GM19455 (cell line): Measurements from ENCODE around the gene TMEM69.
"Not testable (repeated sequence)": the region's sequence is repeated elsewhere in the genome, so short reads cannot be mapped to it uniquely, and the experiment has no call there.

Source experiments
- ATAC-seq: cut with Tn5 transposase; IDR thresholded peaks from one replicate; pipeline ENCODE4 v1.9.1; 2021; ENCODE audit not compliant: unreplicated experiment

Gene TMEM69

DNA sequence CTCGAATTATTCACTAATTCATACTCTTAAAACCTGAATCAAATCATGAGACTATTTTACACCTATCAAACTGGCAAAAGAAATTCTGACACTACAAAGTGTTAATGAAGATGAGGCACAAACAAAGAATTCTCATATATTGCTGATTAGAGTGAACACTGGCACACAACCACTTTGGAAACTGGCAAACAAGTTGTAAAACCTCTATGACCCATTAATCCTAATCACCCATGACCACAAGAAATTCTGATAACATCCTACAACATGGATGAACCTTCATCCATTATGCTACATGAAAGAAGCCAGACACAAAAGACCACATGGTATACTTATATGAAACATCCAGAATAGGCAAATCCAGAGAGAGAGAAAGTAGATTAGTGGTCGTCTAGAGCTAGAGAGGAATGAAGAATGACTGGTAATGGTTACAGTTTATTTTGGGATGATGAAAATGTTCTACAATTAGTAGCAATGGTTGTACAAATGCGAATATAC lies 10.2 kb upstream of the TMEM69 start:
- ATAC-seq, result no peak

DNA sequence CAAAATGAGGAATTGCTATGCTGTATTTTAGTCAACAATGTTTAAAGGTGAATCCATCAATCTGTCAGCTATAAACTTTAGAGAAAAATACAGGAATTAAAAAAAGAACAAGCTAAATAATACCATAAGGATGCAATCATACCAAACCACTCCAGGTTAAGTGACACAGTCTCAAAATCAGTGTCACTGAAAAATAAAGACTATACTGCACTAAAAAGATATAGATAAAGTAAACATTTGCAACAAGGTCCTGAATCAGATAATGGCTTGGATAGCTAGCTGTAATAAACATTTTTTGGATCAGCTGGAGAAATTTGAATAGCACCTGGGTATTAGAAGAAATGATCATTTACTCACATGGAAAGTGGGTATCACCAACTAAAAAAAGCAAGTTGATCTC lies 9.5 kb upstream of the TMEM69 start:
- ATAC-seq, result no peak

- no peak for ATAC-seq
These were observed 8.9 kb upstream of the TMEM69 start for GRCh38 chr1:45679123-45679522.

DNA sequence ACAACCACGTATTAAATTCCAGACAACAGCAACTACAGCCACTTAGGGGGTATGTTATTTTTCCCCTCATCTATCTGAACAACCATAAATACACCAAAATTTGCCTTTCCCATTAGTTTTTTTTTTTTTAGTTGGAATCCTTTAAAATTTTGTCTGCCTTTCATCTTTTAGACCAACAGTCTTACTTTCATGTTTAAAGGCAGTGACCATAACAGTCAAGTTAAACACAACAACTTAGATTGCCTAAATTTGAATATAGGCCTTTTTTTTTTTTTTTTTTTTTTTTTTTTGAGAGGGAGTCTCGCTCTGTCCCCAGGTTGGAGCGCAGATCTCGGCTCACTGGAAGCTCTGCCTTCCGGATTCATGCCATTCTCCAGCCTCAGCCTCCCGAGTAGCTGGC lies 5.0 kb upstream of the TMEM69 start:
- no peak for ATAC-seq

GRCh38 chr1:45684402-45684801 lies 3.6 kb upstream of the TMEM69 start:
- no peak for ATAC-seq

- no peak for ATAC-seq
These were observed 2.5 kb upstream of the TMEM69 start for GRCh38 chr1:45685308-45686014.

GRCh38 chr1:45686015-45686287 lies 2.0 kb upstream of the TMEM69 start:
- ATAC-seq, result peak; percentile 10

- peak; percentile 54 for ATAC-seq
These were observed 1.5 kb upstream of the TMEM69 start, which contains the start of gene GPBP1L1 for GRCh38 chr1:45686288-45687013. GPBP1L1 (minus strand) TSS chr1:45686533; CDS start chr1:45659087, 27,446 bp downstream.

DNA sequence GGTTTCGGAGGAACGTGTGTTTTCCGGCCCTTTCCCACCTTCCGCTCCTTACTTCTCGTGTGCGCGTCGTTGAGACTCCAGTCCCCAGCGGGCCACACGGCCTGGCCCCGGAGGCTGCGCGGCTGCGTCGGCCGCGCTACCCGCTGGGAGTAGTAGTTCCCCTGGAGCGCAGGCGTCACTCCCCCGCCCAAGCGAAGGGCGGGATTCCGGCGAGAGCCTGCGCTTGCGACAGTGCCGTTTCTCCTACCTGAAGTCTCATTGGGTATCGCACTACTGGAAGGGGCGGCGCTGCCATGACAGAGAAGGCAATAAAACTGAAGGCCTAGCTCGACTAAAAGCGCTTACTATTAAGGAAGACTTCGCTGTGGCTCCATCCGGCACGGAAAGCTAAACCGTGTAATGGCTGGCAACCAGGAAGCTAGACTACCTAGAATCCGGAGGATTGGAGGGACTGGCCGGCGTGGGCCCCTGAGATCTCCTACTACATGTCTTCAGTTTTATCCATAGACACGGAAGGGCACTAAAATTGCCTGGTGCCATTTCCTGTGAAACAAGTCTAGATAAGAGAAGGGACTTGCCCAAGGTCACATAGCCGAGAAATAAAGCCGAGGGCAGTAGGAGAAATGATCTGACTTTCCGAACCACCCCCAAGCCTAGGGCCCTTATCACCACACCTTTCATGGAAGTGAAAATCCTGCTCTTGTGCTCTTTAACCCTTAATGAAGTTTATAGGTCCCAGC lies 797 bp upstream of the TMEM69 start:
- ATAC-seq, result peak; percentile 80

DNA sequence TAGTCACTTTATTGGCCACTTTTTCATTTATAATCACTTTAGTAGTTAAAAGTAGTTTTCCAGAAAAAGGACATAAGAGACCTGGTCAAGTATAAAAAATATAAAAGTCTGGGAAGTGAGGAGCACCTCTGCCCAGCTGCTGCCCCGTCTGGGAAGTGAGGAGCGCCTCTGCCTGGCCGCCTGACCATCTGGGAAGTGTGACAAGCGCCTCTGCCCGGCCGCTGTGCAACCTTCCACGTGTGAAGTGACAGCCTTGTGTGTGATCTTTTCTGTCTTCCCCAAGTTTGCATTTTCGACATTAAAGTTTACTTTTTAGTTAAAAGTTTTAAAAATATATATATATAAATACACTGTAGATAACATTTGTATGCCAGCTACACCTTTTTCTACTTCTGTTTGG lies 5.8 kb downstream of the TMEM69 start:
- ATAC-seq, result not testable (repeated sequence)

DNA sequence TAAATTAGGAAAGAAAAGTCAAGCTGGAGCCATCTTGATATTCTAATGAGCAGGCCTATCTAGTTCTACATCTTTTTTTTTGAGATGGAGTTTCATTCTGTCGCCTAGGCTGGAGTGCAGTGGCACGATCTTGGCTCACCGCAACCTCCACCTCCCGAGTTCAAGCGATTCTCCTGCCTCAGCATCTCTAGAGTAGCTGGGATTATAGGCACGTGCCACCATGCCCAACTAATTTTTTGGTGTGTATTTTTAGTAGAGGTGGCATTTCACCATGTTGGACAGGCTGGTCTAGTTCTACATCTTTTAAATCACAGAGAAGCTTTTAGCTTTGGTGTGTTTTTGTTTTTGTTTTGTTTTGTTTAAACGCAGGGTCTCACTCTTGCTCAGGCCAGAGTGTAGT lies 6.8 kb downstream of the TMEM69 start:
- no peak for ATAC-seq

- no peak for ATAC-seq
These were observed 16.7 kb downstream of the TMEM69 start for GRCh38 chr1:45704637-45705036.

- no peak for ATAC-seq
These were observed 25.7 kb downstream of the TMEM69 start for GRCh38 chr1:45713711-45714110.

- ATAC-seq, result no peak
These were observed 28.7 kb downstream of the TMEM69 start for GRCh38 chr1:45716700-45717099.

DNA sequence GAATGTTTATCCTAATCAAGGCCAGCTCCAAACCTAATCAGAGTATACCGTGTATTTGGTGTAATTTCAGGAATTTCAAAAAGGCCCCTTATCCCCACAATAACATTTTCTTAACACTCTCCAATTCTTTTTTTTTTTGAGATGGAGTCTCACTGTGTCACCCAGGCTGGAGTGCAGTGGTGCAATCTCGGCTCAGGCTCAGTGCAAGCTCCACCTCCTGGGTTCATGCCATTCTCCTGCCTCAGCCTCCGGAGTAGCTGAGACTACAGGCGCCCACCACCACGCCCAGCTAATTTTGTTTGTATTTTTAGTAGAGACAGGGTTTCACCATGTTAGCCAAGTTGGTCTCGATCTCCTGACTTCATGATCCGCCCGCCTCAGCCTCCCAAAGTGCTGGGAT lies 29.4 kb downstream of the TMEM69 start:
- ATAC-seq, result not testable (repeated sequence)

GRCh38 chr1:45718289-45718688 lies 30.3 kb downstream of the TMEM69 start:
- ATAC-seq, result no peak

GRCh38 chr1:45721207-45721606 lies 33.2 kb downstream of the TMEM69 start:
- no peak for ATAC-seq

DNA sequence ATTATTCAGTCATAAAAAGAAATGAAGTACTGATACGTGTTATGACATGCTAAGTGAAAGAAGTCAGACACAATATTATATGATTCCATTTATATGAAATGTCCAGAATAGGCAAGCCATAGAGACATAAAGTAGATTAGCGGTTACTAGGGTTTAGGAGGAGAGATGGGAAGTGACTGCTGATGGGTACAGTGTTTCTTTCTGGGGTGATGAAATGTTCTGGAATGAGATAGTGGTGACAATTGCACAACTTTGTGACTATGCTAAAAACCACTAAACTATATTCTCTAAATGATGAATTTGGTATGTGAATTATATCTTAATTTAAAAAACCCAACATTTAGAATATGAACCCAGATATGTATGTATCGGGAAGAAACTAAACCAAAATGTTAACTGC lies 34.8 kb downstream of the TMEM69 start:
- ATAC-seq, result no peak

DNA sequence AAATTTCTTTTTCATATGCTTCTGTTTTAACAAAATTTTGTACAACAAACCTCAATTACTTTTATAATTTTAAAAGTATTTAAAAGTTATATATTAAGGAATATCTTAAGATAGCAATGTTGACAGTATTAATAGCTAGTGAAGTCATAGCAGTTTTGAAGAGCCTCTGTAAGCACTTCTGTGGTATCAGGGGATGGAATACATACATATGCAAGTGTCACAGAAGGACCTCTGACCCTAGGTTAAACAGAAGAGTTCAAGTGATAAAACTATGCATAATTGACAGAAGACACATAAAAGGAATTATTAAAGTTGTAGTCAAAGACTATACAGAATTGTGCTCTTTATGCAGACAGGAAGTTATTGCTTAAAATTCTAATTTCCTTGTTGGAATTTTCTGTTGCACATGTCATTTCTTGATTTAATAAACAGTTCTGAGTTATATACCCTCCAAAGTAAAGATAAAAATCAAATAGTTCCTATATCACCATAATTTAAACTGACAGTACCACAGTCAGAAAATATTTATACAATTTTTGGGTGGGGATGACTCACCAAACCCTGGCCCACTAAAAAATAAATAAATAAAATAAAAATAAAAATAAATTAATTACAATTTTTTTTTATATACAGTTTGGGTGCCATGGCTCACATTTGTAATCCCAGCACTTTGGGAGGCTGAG lies 35.4 kb downstream of the TMEM69 start:
- ATAC-seq, result no peak

DNA sequence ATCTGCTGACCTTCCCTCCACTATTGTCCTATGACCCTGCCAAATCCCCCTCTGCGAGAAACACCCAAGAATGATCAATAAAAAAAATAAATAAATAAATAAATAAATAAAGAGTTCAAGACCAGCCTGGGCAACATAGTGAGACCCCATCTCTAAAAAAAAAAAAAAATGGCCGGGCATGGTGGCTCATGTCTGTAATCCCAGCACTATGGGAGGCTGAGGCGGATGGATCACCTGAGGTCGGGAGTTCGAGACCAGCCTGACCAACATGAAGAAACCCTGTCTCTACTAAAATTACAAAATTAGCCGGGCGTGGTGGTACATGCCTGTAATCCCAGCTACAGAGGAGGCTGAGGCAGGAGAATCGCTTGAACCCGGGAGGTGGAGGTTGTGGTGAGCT lies 38.0 kb downstream of the TMEM69 start:
- ATAC-seq, result not testable (repeated sequence)

GRCh38 chr1:45730075-45730779 lies 42.2 kb downstream of the TMEM69 start:
- no peak for ATAC-seq
